ENCODE data around the gene EPHA6.
"Not testable (repeated sequence)": the region's sequence is repeated elsewhere in the genome, so short reads cannot be mapped to it uniquely, and the experiment has no call there.

The EPHA6 gene

GRCh38 chr3:96931119-96931862 lies 116.9 kb downstream of the EPHA6 start:
- peak; percentile 1 for DNase-seq

- DNase-seq = not testable (repeated sequence)
These were observed 127.7 kb downstream of the EPHA6 start for GRCh38 chr3:96942131-96942530.

GRCh38 chr3:96958856-96959255 lies 144.5 kb downstream of the EPHA6 start:
- DNase-seq = no peak

- DNase-seq = no peak
These were observed 145.1 kb downstream of the EPHA6 start for GRCh38 chr3:96959474-96959873.

- peak; percentile 72 for DNase-seq
These were observed 145.7 kb downstream of the EPHA6 start for GRCh38 chr3:96959901-96960641.

- no peak for DNase-seq
These were observed 146.4 kb downstream of the EPHA6 start for GRCh38 chr3:96960661-96961330.

GRCh38 chr3:96961576-96961975 lies 147.2 kb downstream of the EPHA6 start:
- peak; percentile 11 for DNase-seq

- peak; percentile 6 for DNase-seq
These were observed 152.0 kb downstream of the EPHA6 start for GRCh38 chr3:96966181-96966929.

- peak; percentile 28 for DNase-seq
These were observed 155.8 kb downstream of the EPHA6 start for GRCh38 chr3:96970211-96970610.

- DNase-seq = no peak
These were observed 163.3 kb downstream of the EPHA6 start for GRCh38 chr3:96977671-96978070.

- DNase-seq = not testable (repeated sequence)
These were observed 169.3 kb downstream of the EPHA6 start for GRCh38 chr3:96983716-96984115.

- DNase-seq = no peak
These were observed 171.8 kb downstream of the EPHA6 start for GRCh38 chr3:96986241-96986640.

GRCh38 chr3:96991231-96991630 lies 176.8 kb downstream of the EPHA6 start:
- no peak for DNase-seq

GRCh38 chr3:96991800-96992365 lies 177.5 kb downstream of the EPHA6 start:
- no peak for DNase-seq

GRCh38 chr3:96994988-96995387 lies 180.6 kb downstream of the EPHA6 start:
- DNase-seq = no peak

GRCh38 chr3:96996009-96996408 lies 181.6 kb downstream of the EPHA6 start:
- DNase-seq = no peak

- DNase-seq = no peak
These were observed 187.2 kb downstream of the EPHA6 start for GRCh38 chr3:97001611-97002010.

GRCh38 chr3:97009427-97010019 lies 195.1 kb downstream of the EPHA6 start:
- no peak for DNase-seq

GRCh38 chr3:97010881-97011657 lies 196.7 kb downstream of the EPHA6 start:
- DNase-seq = no peak

GRCh38 chr3:97021778-97022177 lies 207.4 kb downstream of the EPHA6 start:
- DNase-seq = no peak

GRCh38 chr3:97025612-97026011 lies 211.2 kb downstream of the EPHA6 start:
- DNase-seq = not testable (repeated sequence)

Data from fibroblast of upper back skin (primary cell).